HG02840 (cell line): Measurements from ENCODE around the gene OGDH.
"Not testable (repeated sequence)": the region's sequence is repeated elsewhere in the genome, so short reads cannot be mapped to it uniquely, and the experiment has no call there.

Source experiments
- ATAC-seq: cut with Tn5 transposase; IDR thresholded peaks from one replicate; pipeline ENCODE4 v1.9.1; 2021; ENCODE audit warnings: mild to moderate bottlenecking, moderate library complexity, moderate number of reproducible peaks; ENCODE audit not compliant: unreplicated experiment, low FRiP score

OGDH gene

GRCh38 chr7:44576228-44576627 is 30.2 kb upstream of the OGDH start:
- no peak for ATAC-seq

GRCh38 chr7:44580945-44581878 is 25.2 kb upstream of the OGDH start:
- ATAC-seq = peak; percentile 18

- peak; percentile 87 for ATAC-seq
Observed at GRCh38 chr7:44581879-44582603, 24.4 kb upstream of the OGDH start, which contains the start of gene TMED4. TSS of gene TMED4 (minus strand) at chr7:44582231. CDS start at chr7:44582206, 25 bp downstream.

- ATAC-seq = no peak
Observed at GRCh38 chr7:44583146-44583865, 23.1 kb upstream of the OGDH start.

GRCh38 chr7:44587843-44588711 is 18.4 kb upstream of the OGDH start:
- ATAC-seq = no peak

- no peak for ATAC-seq
Observed at GRCh38 chr7:44590910-44591309, 15.5 kb upstream of the OGDH start.

- no peak for ATAC-seq
Observed at GRCh38 chr7:44595934-44596635, 10.3 kb upstream of the OGDH start.

GRCh38 chr7:44597181-44597580 is 9.2 kb upstream of the OGDH start:
- ATAC-seq = not testable (repeated sequence)

- ATAC-seq = no peak
Observed at GRCh38 chr7:44599222-44599621, 7.2 kb upstream of the OGDH start.

GRCh38 chr7:44602576-44602910 is 3.9 kb upstream of the OGDH start:
- ATAC-seq = no peak

GRCh38 chr7:44603193-44603592 is 3.2 kb upstream of the OGDH start:
- ATAC-seq = no peak

- no peak for ATAC-seq
Observed at GRCh38 chr7:44604941-44605340, 1.5 kb upstream of the OGDH start.

- no peak for ATAC-seq
Observed at GRCh38 chr7:44607141-44608068, 978 bp downstream of the OGDH start.

- ATAC-seq = no peak
Observed at GRCh38 chr7:44608916-44609648, 2.7 kb downstream of the OGDH start.

GRCh38 chr7:44609829-44610228 is 3.4 kb downstream of the OGDH start:
- no peak for ATAC-seq

GRCh38 chr7:44615149-44615611 is 8.8 kb downstream of the OGDH start:
- no peak for ATAC-seq

- ATAC-seq = no peak
Observed at GRCh38 chr7:44615793-44616192, 9.4 kb downstream of the OGDH start.

GRCh38 chr7:44616545-44616944 is 10.1 kb downstream of the OGDH start:
- no peak for ATAC-seq
